Upper lobe of left lung (tissue), 4 donors: Measurements from ENCODE around the gene TMEM132A.

Experiments used
- CTCF ChIP-seq, 6 experiments: fragments of 450-650 bp in 4 of 6; fragments of 200-600 bp in 2 of 6; sonication (generic) in 2 of 6; IDR thresholded peaks; one replicate each; pipeline ENCODE4 v1.5.1; 2016 to 2019; ENCODE audit warnings: antibody characterized with exemption in 6 of 6
- POLR2A ChIP-seq, 4 donors: fragments of 450-650 bp; IDR thresholded peaks; one replicate each; pipeline ENCODE4 v1.5.1; 2016 to 2017; ENCODE audit warnings: antibody characterized with exemption in 4 of 4, mild to moderate bottlenecking in 2 of 4

GRCh38 chr11:60891103-60891741 is 33.0 kb upstream of the TMEM132A start:
- TF ChIP-seq CTCF (IDR thresholded peaks at IDR 0.05) = no peak
- no peak for TF ChIP-seq POLR2A (IDR thresholded peaks at IDR 0.05)
